WERI-Rb-1 (cell line): Measurements from ENCODE around the gene OXSR1.

Experiments
- DNase-seq: peaks from one replicate; pipeline ENCODE4 v3.0.0-alpha.2; 2020
- H3K27ac ChIP-seq: fragments of 250-450 bp; sonication (Bioruptor Pico); 2 replicates; pipeline ENCODE4 v1.5.1; 2020; ENCODE audit warnings: mild to moderate bottlenecking, moderate library complexity
- H3K27me3 ChIP-seq: fragments of 250-450 bp; sonication (Bioruptor Pico); 2 replicates; pipeline ENCODE4 v1.5.1; 2021; ENCODE audit warnings: mild to moderate bottlenecking, low read depth, moderate library complexity; ENCODE audit not compliant: insufficient read depth, severe bottlenecking
- H3K36me3 ChIP-seq: fragments of 250-450 bp; sonication (Bioruptor Pico); 2 replicates; pipeline ENCODE4 v1.5.1; 2020; ENCODE audit warnings: mild to moderate bottlenecking, moderate library complexity
- H3K4me3 ChIP-seq: 2 replicates; pipeline ENCODE4 v1.5.1; 2011; ENCODE audit warnings: low read depth, mild to moderate bottlenecking, control low read depth, low read length
- H3K9me3 ChIP-seq: fragments of 250-450 bp; sonication (Bioruptor Pico); 2 replicates; pipeline ENCODE4 v1.5.1; 2021; ENCODE audit warnings: mild to moderate bottlenecking, moderate library complexity; ENCODE audit not compliant: severe bottlenecking
- TF ChIP-seq, protein P1 (sequence below): IDR thresholded peaks from 2 replicates; pipeline ENCODE4 v1.5.1; 2011; ENCODE audit warnings: low read depth, mild to moderate bottlenecking, control low read depth, inconsistent platforms, low read length

The OXSR1 gene

GRCh38 chr3:38127611-38128302 lies 37.6 kb upstream of the OXSR1 start:
- peaks cover 64% of the 10 kb centered on the region for H3K36me3 ChIP-seq

DNA sequence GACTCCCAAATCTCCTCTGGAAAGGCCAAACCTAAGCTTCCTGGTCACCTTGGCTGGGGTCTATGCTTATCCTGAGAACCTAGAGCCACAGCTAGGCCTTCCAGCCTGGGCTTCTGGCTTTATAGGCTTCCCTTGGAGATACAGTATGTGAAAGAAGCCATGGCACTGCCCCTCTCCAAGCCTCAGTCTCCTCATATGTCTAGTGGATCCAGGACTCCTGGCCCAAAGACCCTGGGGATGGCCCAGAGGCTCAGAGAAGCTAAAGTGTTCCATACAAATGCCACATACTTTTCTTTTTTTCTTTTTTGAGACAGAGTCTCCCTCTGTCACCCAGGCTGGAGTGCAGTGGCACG lies 37.1 kb upstream of the OXSR1 start:
- no peaks in the 10 kb centered on the region for H3K9me3 ChIP-seq
- no peak overlapping the region for H3K4me3 ChIP-seq
- H3K27ac ChIP-seq = no peak overlapping the region
- TF ChIP-seq, protein P1, sequence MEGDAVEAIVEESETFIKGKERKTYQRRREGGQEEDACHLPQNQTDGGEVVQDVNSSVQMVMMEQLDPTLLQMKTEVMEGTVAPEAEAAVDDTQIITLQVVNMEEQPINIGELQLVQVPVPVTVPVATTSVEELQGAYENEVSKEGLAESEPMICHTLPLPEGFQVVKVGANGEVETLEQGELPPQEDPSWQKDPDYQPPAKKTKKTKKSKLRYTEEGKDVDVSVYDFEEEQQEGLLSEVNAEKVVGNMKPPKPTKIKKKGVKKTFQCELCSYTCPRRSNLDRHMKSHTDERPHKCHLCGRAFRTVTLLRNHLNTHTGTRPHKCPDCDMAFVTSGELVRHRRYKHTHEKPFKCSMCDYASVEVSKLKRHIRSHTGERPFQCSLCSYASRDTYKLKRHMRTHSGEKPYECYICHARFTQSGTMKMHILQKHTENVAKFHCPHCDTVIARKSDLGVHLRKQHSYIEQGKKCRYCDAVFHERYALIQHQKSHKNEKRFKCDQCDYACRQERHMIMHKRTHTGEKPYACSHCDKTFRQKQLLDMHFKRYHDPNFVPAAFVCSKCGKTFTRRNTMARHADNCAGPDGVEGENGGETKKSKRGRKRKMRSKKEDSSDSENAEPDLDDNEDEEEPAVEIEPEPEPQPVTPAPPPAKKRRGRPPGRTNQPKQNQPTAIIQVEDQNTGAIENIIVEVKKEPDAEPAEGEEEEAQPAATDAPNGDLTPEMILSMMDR = no peak
- DNase-seq = no peak
- H3K36me3 ChIP-seq = peaks cover 63% of the 10 kb centered on the region
- no peaks in the 10 kb centered on the region for H3K27me3 ChIP-seq

More at GRCh38 chr3:38127611-38128302, 37.6 kb upstream of the OXSR1 start:
- no peak overlapping the region for H3K4me3 ChIP-seq
- no peak overlapping the region for H3K27ac ChIP-seq
- TF ChIP-seq, protein P1 = no peak
- no peak for DNase-seq
- H3K27me3 ChIP-seq = no peaks in the 10 kb centered on the region
- H3K9me3 ChIP-seq = no peaks in the 10 kb centered on the region

- H3K27me3 ChIP-seq = no peaks in the 10 kb centered on the region
- H3K36me3 ChIP-seq = peaks cover 65% of the 10 kb centered on the region
- H3K27ac ChIP-seq = no peak overlapping the region
- H3K9me3 ChIP-seq = no peaks in the 10 kb centered on the region
- no peak for DNase-seq
- H3K4me3 ChIP-seq = no peak overlapping the region
- TF ChIP-seq, protein P1 = no peak
These were observed 36.3 kb upstream of the OXSR1 start for GRCh38 chr3:38129058-38129457.

DNA sequence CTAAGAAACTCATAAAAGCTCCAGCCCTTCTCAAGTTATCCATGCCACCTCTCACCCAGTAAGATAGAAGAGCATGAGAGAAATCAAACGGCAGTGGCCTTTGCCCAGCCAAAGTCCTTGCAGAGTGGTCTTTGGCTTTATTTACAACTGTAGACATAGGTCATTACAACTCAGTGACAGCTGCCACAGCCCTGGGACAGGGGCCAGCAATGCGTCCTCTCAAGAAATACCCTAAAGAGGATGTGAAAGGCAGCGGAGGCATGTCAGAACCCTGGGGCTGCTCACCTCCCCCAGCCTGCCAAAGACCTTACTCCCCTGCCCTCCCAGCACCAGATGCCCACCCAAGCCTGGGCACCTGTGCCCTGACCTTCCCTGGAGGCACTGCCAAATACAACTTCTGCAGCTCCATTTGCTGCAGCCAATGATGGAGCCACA lies 34.7 kb upstream of the OXSR1 start:
- no peak for DNase-seq
- peaks cover 61% of the 10 kb centered on the region for H3K36me3 ChIP-seq
- H3K27ac ChIP-seq = no peak overlapping the region
- TF ChIP-seq, protein P1 = no peak
- H3K4me3 ChIP-seq = no peak overlapping the region
- H3K9me3 ChIP-seq = no peaks in the 10 kb centered on the region
- no peaks in the 10 kb centered on the region for H3K27me3 ChIP-seq

GRCh38 chr3:38131621-38132369 lies 33.5 kb upstream of the OXSR1 start:
- TF ChIP-seq, protein P1 = peak; percentile 80
- H3K27ac ChIP-seq = no peak overlapping the region
- peak; percentile 75 for DNase-seq
- no peak overlapping the region for H3K4me3 ChIP-seq
- H3K9me3 ChIP-seq = no peaks in the 10 kb centered on the region
- peaks cover 51% of the 10 kb centered on the region for H3K36me3 ChIP-seq
- no peaks in the 10 kb centered on the region for H3K27me3 ChIP-seq

DNA sequence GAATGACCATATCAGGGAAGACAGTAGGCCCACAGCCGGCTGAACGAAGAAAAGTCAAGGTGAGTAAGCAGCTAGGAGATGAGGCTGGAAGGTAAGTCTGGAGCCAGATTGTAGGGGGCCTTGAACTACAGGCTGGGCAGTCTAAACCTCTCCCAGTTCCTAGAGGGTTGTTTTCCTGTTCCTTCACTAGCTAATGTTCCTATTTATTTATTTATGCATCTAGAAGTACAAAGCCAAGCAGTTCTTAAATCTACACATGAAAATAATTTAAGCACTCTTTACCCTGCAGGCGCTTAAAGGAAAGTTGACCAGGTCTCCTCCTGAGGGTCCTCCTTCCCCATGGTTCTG lies 32.2 kb upstream of the OXSR1 start:
- Histone ChIP-seq H3K36me3 (peaks cover 42% of the 10 kb centered on the region), H3K27ac (no peak overlapping the region), H3K27me3 (no peaks in the 10 kb centered on the region), H3K9me3 (no peaks in the 10 kb centered on the region), H3K4me3 (no peak overlapping the region)
- DNase-seq = no peak
- TF ChIP-seq, protein P1 = no peak
